Fibroblast of upper back skin (primary cell): Measurements from ENCODE around the gene KCNJ4.

Source experiments
- DNase-seq: peaks from one replicate; pipeline ENCODE4 v3.0.0-alpha.2; 2013

The KCNJ4 gene

GRCh38 chr22:38451864-38452263 is 3.1 kb downstream of the KCNJ4 start:
- DNase-seq: no peak

GRCh38 chr22:38451404-38451803 is 3.6 kb downstream of the KCNJ4 start:
- DNase-seq: no peak

GRCh38 chr22:38450234-38450797 is 4.7 kb downstream of the KCNJ4 start:
- DNase-seq: no peak

GRCh38 chr22:38449776-38450175 is 5.2 kb downstream of the KCNJ4 start:
- no peak for DNase-seq

GRCh38 chr22:38448945-38449745 is 5.9 kb downstream of the KCNJ4 start:
- DNase-seq: no peak

GRCh38 chr22:38446018-38446601 is 8.9 kb downstream of the KCNJ4 start:
- no peak for DNase-seq

GRCh38 chr22:38444783-38445182 is 10.2 kb downstream of the KCNJ4 start:
- DNase-seq: no peak

GRCh38 chr22:38443628-38444521 is 11.1 kb downstream of the KCNJ4 start:
- DNase-seq: no peak

- DNase-seq: no peak
These were observed 11.9 kb downstream of the KCNJ4 start for GRCh38 chr22:38442967-38443627.

- no peak for DNase-seq
These were observed 13.2 kb downstream of the KCNJ4 start for GRCh38 chr22:38441620-38442287.

GRCh38 chr22:38440747-38441350 is 14.2 kb downstream of the KCNJ4 start:
- no peak for DNase-seq

- DNase-seq: no peak
These were observed 17.6 kb downstream of the KCNJ4 start for GRCh38 chr22:38437416-38437815.

- DNase-seq: no peak
These were observed 18.2 kb downstream of the KCNJ4 start for GRCh38 chr22:38436629-38437395.

- no peak for DNase-seq
These were observed 19.0 kb downstream of the KCNJ4 start for GRCh38 chr22:38435965-38436364.

GRCh38 chr22:38435010-38435409 is 20.0 kb downstream of the KCNJ4 start:
- DNase-seq: no peak

- DNase-seq: no peak
These were observed 21.1 kb downstream of the KCNJ4 start for GRCh38 chr22:38433871-38434270.

- DNase-seq: peak; percentile 21
These were observed 22.7 kb downstream of the KCNJ4 start for GRCh38 chr22:38432264-38432663.

GRCh38 chr22:38431266-38432010 is 23.6 kb downstream of the KCNJ4 start:
- no peak for DNase-seq

GRCh38 chr22:38429499-38430068 is 25.4 kb downstream of the KCNJ4 start:
- no peak for DNase-seq

GRCh38 chr22:38428714-38429113 is 26.3 kb downstream of the KCNJ4 start:
- no peak for DNase-seq
